NB4 (cell line): ENCODE measurements around the gene EBF4.

ENCODE experiments used
- DNase-seq: peaks from one replicate; pipeline ENCODE4 v3.0.0; 2010; ENCODE audit warnings: low read depth
- H3K4me3 ChIP-seq: one replicate; pipeline ENCODE4 v1.5.1; 2011; ENCODE audit warnings: mild to moderate bottlenecking, low read depth, low read length, moderate library complexity
- MYC ChIP-seq: IDR thresholded peaks from 2 replicates; pipeline ENCODE4 v1.6.1; 2011; ENCODE audit warnings: low read depth, low read length
- POLR2A ChIP-seq: IDR thresholded peaks from 2 replicates; pipeline ENCODE4 v1.6.1; 2011; ENCODE audit warnings: mild to moderate bottlenecking; ENCODE audit not compliant: insufficient read length; ENCODE audit errors: extremely low read depth
- TF ChIP-seq, protein P1 (sequence below): IDR thresholded peaks from one replicate; pipeline ENCODE4 v1.5.1; 2012; ENCODE audit warnings: low read depth, low read length
- TF ChIP-seq, protein P2 (sequence below): IDR thresholded peaks from 2 replicates; pipeline ENCODE4 v1.6.1; 2011; ENCODE audit warnings: low read depth, low read length

The EBF4 gene

DNA sequence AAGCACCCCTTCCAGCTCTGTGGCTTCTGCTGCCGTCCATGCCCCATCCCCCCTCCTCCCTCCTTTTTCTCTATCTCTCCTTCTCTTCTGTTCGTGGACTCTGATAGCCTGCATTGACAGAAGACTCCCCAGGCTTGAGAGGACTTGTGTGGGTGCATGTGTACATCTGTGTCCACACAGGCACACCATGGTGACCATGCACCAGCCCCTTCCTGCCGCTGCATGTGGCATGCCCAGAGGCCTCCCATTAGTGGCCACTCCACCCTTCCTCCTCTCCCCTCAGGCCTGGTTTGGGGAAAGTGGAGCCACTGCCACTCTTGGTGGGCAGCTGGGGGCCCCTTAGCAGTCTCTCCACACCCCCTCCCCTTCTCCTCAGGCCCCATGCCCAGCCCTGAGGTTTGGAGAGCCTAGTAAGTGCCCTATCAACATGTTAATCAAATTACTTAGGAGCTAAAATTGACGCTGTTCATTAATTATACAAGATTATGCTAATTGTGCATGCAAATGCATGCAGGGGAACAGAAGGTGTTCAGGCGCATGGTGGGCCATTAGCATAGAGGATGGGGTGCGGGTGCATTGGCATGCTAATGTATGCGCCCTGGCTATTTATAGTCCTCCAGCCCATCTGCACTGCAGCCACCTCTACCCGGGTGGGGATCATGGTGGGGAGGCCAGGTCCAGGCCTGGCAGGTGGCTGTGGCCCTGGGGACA, 45.9 kb downstream of the EBF4 start:
- H3K4me3 ChIP-seq = no peak overlapping the region
- TF ChIP-seq, protein P1, sequence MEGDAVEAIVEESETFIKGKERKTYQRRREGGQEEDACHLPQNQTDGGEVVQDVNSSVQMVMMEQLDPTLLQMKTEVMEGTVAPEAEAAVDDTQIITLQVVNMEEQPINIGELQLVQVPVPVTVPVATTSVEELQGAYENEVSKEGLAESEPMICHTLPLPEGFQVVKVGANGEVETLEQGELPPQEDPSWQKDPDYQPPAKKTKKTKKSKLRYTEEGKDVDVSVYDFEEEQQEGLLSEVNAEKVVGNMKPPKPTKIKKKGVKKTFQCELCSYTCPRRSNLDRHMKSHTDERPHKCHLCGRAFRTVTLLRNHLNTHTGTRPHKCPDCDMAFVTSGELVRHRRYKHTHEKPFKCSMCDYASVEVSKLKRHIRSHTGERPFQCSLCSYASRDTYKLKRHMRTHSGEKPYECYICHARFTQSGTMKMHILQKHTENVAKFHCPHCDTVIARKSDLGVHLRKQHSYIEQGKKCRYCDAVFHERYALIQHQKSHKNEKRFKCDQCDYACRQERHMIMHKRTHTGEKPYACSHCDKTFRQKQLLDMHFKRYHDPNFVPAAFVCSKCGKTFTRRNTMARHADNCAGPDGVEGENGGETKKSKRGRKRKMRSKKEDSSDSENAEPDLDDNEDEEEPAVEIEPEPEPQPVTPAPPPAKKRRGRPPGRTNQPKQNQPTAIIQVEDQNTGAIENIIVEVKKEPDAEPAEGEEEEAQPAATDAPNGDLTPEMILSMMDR = no peak
- TF ChIP-seq MYC (no peak), POLR2A (no peak)
- TF ChIP-seq, protein P2, sequence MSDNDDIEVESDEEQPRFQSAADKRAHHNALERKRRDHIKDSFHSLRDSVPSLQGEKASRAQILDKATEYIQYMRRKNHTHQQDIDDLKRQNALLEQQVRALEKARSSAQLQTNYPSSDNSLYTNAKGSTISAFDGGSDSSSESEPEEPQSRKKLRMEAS = no peak
- no peak for DNase-seq

DNA sequence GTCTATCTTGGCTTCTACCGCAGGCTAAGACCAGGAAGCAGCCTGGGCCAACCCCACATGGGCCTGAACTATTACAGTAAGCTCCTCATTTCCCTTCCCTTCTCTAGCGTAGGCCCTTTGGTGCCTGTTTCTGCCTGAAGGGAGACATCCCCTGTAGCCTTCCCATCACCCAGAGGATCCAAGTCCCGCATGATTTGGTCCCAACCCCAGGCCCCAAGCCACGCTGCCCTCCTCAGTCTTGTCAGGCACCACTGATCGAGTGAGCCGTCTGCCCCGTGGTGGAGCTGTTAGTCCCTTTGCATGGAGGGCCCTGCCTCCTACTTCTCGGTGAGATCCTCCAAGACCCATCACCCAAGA, 46.4 kb downstream of the EBF4 start:
- TF ChIP-seq POLR2A (no peak), MYC (no peak)
- TF ChIP-seq, protein P2 = no peak
- TF ChIP-seq, protein P1 = no peak
- no peak for DNase-seq
- H3K4me3 ChIP-seq = no peak overlapping the region

DNA sequence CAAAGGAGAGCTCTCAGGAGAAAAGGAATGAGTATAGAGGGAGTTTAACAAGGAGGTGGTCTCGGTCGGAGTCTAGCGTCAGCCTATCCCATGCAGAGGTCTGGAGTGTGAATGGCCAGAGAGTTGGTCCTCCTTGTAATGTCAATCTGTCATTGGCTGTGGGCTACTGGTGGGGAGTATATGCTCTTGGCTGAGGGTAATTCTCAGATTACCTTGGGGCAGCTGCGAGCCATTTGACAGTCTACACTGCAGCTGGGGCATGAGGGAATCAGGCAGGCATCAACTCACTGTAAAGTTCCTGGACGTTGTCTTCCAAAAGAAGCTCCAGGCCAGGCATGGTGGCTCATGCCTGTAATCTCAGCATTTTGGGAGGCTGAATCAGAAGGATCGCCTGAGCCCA, 48.1 kb downstream of the EBF4 start:
- TF ChIP-seq, protein P1 = no peak
- no peak for TF ChIP-seq MYC
- TF ChIP-seq POLR2A = no peak
- TF ChIP-seq, protein P2 = no peak
- no peak overlapping the region for H3K4me3 ChIP-seq
- no peak for DNase-seq

DNA sequence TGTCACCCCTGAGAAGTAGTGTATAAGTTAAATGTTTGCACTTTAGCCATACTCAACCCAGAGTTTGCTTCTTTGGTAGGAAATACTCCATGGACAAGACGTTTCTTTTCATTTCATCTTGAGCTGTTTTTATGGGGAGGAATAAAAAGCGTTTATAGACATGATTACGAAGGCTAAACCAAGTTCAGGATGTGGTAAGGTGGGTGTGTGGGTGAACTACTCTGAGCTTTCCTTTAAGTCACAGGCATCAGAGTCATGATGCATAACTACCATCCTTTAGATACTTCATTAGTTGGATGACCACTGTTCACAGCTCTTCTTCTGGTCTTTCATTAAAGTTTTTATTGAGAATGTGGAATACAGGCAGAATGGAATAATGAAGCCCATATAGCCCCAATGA, 48.9 kb downstream of the EBF4 start:
- no peak overlapping the region for H3K4me3 ChIP-seq
- TF ChIP-seq, protein P1 = no peak
- TF ChIP-seq, protein P2 = no peak
- TF ChIP-seq MYC = no peak
- TF ChIP-seq POLR2A = no peak
- DNase-seq = peak; percentile 65

DNA sequence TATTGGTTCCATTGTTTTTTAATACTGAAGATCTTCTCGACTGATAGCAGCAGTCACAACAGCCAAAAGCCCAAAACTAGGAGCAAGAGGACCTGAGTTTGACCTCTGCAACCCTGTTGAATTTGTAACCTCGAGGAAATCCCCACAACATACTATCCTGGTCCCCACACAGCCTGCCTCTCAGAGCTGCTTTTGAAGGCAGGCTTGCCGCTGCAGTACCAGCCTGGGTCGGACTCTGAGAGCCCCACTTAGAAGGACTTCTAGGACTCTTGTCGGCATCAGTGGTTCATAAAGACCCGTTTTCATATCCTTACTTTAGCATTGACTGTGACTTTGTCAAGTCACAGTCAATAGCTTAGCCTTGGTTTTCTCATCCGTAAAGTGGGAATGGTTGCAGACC, 49.3 kb downstream of the EBF4 start:
- no peak for DNase-seq
- TF ChIP-seq, protein P2 = no peak
- no peak for TF ChIP-seq POLR2A
- TF ChIP-seq MYC = no peak
- TF ChIP-seq, protein P1 = no peak
- H3K4me3 ChIP-seq = no peak overlapping the region
